Stomach (tissue), 4 donors: ENCODE data around the gene NID2.

Experiments used
- POLR2AphosphoS5 ChIP-seq, 3 donors: sonication (generic); formaldehyde crosslinking; IDR thresholded peaks; one replicate each; pipeline ENCODE4 v1.6.1; 2016; ENCODE audit warnings: antibody characterized with exemption in 3 of 3
- TF ChIP-seq, protein P1 (sequence below), 7 experiments: fragments of 450-650 bp in 4 of 7; fragments of 200-600 bp in 3 of 7; sonication (generic) in 3 of 7; IDR thresholded peaks; one replicate each; pipeline ENCODE4 v1.5.1; 2016 to 2019; ENCODE audit warnings: antibody characterized with exemption in 7 of 7, control low read depth in 2 of 7, mild to moderate bottlenecking in 1 of 7

DNA sequence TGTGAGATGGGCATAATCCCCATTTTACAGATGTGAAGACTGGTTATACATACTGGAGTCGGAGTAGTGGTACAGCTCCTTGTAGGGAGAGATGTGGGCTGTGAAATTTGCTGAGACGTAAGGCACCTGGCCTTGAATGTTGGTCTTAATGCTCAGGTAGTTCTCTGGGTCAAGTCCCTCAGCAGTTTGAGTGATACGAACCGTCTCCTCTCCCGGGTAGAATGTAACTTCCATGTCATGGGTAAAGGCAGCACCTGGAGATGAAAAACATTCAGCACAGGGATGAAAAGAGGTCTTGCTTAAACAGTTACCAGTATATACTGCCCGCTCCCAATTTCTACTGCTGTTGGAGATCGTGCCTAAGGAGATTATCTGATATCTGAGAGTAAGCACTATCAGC, 28.3 kb downstream of the NID2 start:
- no peak for TF ChIP-seq POLR2AphosphoS5 (IDR thresholded peaks at IDR 0.05)
- TF ChIP-seq, protein P1, sequence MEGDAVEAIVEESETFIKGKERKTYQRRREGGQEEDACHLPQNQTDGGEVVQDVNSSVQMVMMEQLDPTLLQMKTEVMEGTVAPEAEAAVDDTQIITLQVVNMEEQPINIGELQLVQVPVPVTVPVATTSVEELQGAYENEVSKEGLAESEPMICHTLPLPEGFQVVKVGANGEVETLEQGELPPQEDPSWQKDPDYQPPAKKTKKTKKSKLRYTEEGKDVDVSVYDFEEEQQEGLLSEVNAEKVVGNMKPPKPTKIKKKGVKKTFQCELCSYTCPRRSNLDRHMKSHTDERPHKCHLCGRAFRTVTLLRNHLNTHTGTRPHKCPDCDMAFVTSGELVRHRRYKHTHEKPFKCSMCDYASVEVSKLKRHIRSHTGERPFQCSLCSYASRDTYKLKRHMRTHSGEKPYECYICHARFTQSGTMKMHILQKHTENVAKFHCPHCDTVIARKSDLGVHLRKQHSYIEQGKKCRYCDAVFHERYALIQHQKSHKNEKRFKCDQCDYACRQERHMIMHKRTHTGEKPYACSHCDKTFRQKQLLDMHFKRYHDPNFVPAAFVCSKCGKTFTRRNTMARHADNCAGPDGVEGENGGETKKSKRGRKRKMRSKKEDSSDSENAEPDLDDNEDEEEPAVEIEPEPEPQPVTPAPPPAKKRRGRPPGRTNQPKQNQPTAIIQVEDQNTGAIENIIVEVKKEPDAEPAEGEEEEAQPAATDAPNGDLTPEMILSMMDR (IDR thresholded peaks at IDR 0.05) = no peak
